Smooth muscle cell of the pulmonary artery (primary cell): Measurements from ENCODE around the gene BOLA2B. TPM values are rescaled to one million over a fixed set of nuclear protein-coding genes. Genes with fewer than 3 reads are reported as not detected.

Experiments used
- total RNA-seq: library from RNA; depleted of rRNA; stranded (reverse); fragments of >200 nt; gene quantifications from 2 replicates; pipeline ENCODE4 v1.2.3, GENCODE V29; 2014

The BOLA2B gene
- 8.5 and 19.2 TPM in 2 replicates for total RNA-seq

DNA sequence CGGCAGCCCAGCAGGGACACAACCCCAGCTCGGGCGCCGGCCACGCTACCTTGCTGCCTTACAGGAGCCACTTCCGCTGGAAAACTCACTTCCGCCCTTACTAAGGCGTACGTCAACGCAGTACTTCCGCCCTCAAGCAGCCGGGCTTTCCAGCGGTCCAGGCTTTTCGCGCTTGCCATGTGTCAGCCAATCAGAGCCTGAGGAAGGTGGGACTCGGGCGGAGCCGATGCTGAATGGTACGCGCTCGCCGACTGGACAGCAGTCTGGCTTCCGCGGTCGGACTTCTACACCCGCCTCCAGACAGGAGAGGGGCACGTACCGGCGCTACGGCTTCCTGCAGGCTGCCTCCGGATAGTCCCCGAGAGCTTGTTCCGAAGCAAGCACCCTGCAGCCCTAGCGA lies at the start of gene BOLA2B, which contains the start of gene SLX1A:
Gene BOLA2B, minus strand, starts transcription at position 52 of the 400 bp plus-strand sequence. CDS start 71 bp downstream, outside the sequence.
Gene SLX1A, plus strand, starts transcription at position 261 of the 400 bp plus-strand sequence. CDS start 210 bp downstream, outside the sequence.

GRCh38 chr16:30199049-30199448 lies 5.6 kb upstream of the BOLA2B start, which contains the start of gene SULT1A3:
TSS of gene SULT1A3 (plus strand) at chr16:30199255. CDS start at chr16:30200729, 1,474 bp downstream.

DNA sequence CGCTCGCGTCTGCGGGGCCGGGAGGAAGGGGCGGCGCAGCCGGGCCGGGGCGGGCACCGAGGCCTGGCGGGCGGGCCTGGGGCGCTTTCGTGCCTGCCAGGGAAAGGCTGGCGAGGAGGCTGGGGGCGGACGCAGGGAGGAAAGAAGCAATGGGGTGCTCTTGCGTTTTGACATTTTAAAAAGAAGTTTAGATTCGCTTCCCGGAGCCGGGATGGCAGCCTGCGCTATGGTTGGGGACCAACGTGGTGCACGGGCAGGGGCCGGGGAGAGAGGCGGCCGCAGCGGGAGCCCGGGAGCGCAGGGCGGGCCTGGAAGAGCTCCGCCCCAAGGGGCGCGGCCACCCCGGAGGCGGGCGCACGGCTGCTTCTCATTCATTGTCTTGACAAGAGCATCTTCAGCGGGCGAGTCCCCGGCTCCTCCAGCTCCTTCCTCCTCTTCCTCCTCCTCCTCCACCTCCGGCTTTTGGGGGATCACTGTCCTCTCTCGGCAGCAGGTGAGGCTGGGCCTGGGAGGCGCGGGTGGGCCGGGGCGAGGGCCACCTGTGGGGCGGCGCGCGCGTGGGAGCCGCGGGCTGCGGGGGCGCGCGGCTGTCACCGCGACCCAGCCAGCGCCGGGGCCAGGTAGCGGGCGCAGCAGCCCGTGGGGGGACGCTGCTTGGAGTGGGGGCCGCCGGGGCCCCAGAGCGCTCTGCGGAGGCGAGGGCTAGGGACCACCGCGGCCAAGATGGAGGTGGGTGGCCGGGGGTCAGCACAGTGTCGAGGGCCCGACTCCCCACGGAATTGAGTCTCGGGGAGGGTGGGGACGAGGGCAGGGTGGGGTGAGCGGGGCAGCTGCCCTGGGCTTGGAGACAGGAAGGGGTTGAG lies 10.0 kb downstream of the BOLA2B start, which contains the start of gene CORO1A:
Gene CORO1A, plus strand, starts transcription at position 370 of the 863 bp plus-strand sequence. CDS start 1,608 bp downstream, outside the sequence.

Other genes starting within 250 kb of the BOLA2B start
- gene TMEM219, start 231.6 kb downstream of the BOLA2B start, total RNA-seq = 81.6 and 84.1 TPM in 2 replicates
- 57.6 and 60.2 TPM in 2 replicates for gene TAOK2, start 219.8 kb downstream of the BOLA2B start, total RNA-seq
- gene HIRIP3, start 198.0 kb downstream of the BOLA2B start, total RNA-seq = 5.6 and 5.9 TPM in 2 replicates
- gene INO80E, start 197.4 kb downstream of the BOLA2B start, total RNA-seq = 15.2 and 23.6 TPM in 2 replicates
- gene DOC2A, start 182.6 kb downstream of the BOLA2B start, total RNA-seq = 0.20 and 0.33 TPM in 2 replicates
- not detected in 2 replicates for gene C16orf92, start 170.5 kb downstream of the BOLA2B start, total RNA-seq
- gene TLCD3B, start 162.4 kb downstream of the BOLA2B start, total RNA-seq = 0.10 and 0.26 TPM in 2 replicates
- 1,333 and 1,606 TPM in 2 replicates for gene ALDOA, start 127.9 kb downstream of the BOLA2B start, total RNA-seq
- gene PPP4C, start 117.7 kb downstream of the BOLA2B start, total RNA-seq = 124 and 137 TPM in 2 replicates
- 0.13 and 0.20 TPM in 2 replicates for gene TBX6, start 101.7 kb downstream of the BOLA2B start, total RNA-seq
- gene YPEL3, start 97.5 kb downstream of the BOLA2B start, total RNA-seq = 13.8 and 27.0 TPM in 2 replicates
- 0.76 and 1.3 TPM in 2 replicates for gene GDPD3, start 80.1 kb downstream of the BOLA2B start, total RNA-seq
- gene MAPK3, start 70.4 kb downstream of the BOLA2B start, total RNA-seq = 36.8 and 39.5 TPM in 2 replicates
- 0.20 and 0.33 TPM in 2 replicates for gene CORO1A, start 10.1 kb downstream of the BOLA2B start, total RNA-seq
- gene SLX1A, start 209 bp upstream of the BOLA2B start, total RNA-seq = 15.0 and 25.2 TPM in 2 replicates
- gene SULT1A3, start 5.6 kb upstream of the BOLA2B start, total RNA-seq = 2.2 and 4.0 TPM in 2 replicates
- 0.59 and 0.73 TPM in 2 replicates for gene NPIPB13, start 54.8 kb upstream of the BOLA2B start, total RNA-seq
- gene CD2BP2, start 161.6 kb upstream of the BOLA2B start, total RNA-seq = 24.5 and 25.1 TPM in 2 replicates
- gene TBC1D10B, start 176.8 kb upstream of the BOLA2B start, total RNA-seq = 36.3 and 42.3 TPM in 2 replicates
- gene MYL11, start 181.1 kb upstream of the BOLA2B start, total RNA-seq = not detected in 2 replicates
- gene SEPTIN1, start 188.9 kb upstream of the BOLA2B start, total RNA-seq = 0.13 and 0.17 TPM in 2 replicates
- 4.9 and 9.4 TPM in 2 replicates for gene ZNF48, start 201.8 kb upstream of the BOLA2B start, total RNA-seq
- 9.8 and 12.4 TPM in 2 replicates for gene ZNF771, start 213.9 kb upstream of the BOLA2B start, total RNA-seq
- 7.7 and 8.5 TPM in 2 replicates for gene DCTPP1, start 236.4 kb upstream of the BOLA2B start, total RNA-seq